NCI-H82 (cell line): ENCODE measurements around the gene ITGAX.

Experiments used
- DNase-seq: peaks from one replicate; lab custom pipeline; 2025; lab: John Stamatoyannopoulos, UW

Gene ITGAX

DNA sequence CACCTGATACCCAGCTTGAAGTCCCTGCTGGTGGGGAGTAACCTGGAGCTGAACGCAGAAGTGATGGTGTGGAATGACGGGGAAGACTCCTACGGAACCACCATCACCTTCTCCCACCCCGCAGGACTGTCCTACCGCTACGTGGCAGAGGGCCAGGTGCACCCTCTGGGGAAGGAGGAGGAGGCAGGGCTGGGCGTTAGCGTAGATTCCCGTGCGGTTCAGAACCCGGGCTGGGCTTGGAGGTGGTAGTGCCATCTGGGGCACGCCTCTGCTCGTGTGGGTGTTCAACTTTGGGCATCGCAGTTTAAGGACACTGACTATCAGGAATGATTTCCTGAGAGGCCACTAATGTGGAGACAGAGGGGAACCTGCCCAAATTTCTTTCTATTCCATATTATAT, 18.3 kb downstream of the ITGAX start:
- no peak for DNase-seq

DNA sequence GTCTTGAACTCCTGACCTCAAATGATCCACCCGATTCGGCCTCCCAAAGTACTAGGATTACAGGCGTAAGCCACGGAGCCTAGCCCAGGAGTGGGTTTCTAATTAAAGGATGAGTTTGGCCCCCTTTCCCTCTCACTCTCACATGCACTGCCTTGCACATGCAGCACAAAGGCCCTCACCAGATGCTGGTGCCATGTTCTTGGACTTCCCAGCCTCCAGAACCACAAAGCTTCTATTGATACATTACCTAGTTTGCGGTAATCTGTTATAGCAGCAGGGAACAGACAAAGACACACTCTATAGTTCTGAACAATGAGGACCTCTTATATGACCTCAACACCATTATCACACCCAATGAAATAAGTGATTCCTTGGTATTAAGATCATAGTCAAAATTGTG, 20.3 kb downstream of the ITGAX start:
- DNase-seq = no peak

DNA sequence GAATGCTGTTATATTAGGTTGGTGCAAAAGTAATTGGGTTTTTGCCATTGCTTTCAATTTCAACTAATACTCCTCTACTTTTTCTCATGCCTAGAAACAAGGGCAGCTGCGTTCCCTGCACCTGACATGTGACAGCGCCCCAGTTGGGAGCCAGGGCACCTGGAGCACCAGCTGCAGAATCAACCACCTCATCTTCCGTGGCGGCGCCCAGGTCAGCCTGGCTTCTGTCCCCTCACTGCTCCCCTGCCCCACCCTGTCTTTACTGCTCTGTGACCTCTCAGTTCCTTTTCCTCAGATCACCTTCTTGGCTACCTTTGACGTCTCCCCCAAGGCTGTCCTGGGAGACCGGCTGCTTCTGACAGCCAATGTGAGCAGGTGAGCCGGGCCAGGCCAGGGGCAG, 21.7 kb downstream of the ITGAX start:
- no peak for DNase-seq

DNA sequence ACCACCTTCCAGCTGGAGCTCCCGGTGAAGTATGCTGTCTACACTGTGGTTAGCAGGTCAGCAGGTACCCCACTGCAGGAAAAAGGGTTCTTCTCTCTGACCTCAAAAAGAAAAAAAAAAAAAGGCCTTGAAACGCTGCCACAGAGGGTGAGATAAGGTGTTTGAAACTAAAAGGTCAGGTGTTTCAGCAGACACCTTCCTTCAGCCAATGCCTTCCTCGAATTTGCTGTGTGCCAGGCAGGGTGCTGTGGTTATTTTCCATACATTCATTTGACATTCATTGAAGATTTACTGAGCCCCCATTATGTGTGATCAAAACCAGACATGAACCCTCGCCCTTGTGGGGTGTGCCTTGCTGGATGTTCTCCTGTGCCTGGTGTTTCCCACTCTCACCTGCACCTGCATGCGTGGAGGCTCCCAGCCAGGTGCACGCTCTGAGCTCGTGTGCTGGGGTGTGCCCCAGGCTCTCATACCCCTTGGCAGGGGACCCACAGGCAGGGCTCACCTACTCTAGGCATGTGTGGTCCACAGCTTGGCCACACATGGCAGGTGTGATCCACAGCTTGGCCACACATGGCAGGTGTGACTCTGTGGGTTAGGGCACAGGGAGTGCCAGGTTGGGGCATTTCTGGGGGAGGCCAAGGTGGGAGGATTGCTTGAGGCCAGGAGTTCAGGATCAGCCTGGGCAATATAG, 22.4 kb downstream of the ITGAX start:
- DNase-seq = no peak

DNA sequence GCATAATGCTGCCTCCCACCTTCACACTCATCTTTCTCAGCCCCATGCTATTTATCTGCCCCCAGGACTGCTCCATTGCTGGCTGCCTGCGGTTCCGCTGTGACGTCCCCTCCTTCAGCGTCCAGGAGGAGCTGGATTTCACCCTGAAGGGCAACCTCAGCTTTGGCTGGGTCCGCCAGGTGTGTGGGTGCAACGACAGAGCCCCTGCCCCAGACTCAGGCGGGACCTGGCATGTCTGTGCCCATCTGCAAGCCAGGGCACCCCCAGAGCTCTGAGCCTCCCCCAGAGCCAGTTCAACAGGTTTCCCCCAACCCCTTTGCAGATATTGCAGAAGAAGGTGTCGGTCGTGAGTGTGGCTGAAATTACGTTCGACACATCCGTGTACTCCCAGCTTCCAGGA, 25.2 kb downstream of the ITGAX start:
- no peak for DNase-seq

DNA sequence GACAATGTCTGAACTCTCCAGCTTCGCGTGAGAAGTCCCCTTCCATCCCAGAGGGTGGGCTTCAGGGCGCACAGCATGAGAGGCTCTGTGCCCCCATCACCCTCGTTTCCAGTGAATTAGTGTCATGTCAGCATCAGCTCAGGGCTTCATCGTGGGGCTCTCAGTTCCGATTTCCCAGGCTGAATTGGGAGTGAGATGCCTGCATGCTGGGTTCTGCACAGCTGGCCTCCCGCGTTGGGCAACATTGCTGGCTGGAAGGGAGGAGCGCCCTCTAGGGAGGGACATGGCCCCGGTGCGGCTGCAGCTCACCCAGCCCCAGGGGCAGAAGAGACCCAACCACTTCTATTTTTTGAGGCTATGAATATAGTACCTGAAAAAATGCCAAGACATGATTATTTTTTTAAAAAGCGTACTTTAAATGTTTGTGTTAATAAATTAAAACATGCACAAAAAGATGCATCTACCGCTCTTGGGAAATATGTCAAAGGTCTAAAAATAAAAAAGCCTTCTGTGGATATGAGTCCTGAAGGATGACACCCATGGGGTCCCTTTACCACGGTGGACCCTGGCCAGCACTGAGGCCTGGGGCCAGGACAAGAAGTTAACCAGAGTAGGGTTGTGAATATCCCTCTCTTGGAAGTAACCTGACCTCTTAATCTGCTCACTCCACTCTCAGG, 27.6 kb downstream of the ITGAX start:
- DNase-seq = peak; percentile 46

DNA sequence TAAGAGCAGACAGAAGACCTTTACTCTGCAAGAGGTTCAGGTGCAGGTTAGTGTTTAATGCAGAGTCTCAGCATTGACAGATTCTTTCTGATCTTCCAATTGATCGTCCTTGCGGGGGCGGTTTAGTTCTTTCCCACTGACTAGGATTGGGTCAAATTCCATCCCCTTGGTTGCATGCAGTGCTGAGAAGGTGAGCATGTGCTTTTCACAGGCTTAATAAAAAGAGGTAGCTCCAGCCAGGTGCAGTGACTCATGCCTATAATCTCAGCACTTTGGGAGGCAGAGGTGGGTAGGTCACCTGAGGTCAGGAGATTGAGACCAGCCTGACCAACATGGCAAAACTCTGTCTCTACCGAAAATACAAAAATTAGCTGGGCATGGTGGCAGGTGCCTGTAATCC, 30.7 kb downstream of the ITGAX start:
- no peak for DNase-seq

DNA sequence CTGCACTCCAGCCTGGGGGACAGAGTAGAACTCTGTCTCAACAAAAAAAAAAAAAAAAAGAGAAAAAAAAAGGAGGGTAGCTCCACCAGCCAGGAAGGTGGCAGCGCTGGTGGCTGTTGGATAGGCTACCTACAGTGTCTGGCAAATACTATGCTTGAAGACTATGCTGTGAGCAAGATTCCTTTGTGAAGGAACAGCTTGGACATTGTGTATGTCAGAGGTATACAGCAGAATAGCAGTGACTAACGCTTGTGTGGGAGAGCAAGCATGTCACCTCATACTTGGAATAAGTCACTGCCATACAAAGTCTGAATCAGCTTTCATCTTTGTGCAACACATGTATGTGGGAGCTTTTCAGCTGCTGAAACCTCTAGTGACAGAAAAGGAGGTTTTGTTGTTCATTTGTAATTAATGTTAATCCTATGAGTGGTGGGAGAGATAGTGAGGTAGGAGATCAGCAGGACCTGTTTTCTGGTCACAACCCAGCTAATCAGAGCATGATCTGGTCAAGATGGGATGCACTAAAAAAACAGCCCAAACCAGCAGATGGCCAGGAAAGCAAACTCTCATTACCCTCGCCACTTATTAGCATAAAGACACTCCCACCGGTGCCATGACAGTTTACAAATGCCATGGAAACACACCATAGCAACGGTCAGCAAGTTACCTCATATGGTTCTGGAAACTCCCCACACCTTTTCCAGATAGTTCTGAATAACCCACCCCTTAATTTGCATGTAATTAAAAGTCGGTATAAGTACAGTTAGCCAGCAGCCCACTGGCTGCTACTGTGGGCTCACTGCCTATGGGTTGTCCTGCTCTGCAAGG, 31.4 kb downstream of the ITGAX start:
- DNase-seq = no peak

DNA sequence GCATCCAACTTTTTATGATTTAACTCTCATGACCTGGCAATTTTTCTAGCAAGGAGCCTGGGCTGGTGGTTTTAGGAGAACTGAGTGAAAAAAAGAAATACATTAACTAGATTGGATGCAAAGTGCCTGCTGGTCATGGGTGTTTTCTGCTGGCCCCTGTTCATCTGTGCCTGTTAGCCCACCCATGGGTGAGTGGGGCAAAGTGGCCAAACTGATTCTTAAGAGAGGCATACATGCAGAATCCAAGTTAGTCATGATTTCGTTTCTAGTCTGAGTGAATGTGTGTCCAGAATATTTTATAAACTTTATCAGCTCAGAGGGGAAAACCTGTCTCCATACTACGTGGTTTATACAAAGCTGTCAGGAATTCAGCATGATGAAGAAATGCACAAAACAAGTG, 33.6 kb downstream of the ITGAX start:
- DNase-seq = no peak

DNA sequence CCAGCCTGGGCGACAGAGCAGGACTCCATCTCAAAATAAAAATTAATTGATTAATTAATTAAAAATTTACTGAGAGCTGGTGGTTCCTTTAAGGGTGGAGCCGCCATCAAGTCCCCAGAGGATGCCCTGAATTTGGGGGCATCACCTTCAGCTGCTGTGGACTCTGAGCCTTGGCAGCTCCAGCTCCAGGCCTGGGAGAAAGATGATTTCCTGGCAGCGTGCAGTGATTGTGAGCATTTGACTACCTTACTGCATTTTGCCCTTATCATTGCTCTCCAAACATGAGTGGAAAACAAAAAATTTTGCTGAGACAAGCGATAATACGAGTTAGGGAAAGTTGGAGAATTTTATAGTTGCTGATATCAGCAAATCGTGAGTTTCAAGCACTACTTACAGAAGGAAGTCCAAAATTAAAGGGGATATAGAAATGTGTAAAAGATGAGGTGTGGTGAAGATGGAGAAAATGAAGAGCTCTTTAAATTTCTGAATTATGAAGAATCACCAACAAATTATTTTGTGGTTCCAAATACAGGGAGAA, 35.6 kb downstream of the ITGAX start:
- no peak for DNase-seq

DNA sequence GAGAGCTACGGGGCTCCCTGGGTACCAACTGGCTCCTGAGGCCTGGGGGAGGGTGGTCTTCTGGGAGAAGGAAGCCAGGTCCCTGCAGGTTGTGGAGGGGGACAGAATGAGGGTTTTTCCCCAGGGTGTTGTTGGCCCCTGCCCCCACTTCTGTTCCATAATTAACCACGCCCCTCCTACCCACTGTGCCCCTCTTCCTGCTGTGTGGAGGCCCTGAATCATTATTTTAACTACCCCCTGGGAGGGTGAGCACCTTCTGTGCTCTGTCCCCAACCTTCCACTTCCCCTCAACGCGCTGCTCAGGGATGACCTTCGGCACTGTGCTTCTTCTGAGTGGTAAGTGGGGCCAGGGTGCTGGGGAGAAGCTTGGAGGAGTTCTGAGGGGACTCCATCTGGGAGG, 38.1 kb downstream of the ITGAX start, which contains the start of gene ITGAD:
ITGAD (plus strand) TSS at position 280 of the 400 bp plus-strand sequence; CDS start at position 306, 26 bp downstream.
- no peak for DNase-seq

DNA sequence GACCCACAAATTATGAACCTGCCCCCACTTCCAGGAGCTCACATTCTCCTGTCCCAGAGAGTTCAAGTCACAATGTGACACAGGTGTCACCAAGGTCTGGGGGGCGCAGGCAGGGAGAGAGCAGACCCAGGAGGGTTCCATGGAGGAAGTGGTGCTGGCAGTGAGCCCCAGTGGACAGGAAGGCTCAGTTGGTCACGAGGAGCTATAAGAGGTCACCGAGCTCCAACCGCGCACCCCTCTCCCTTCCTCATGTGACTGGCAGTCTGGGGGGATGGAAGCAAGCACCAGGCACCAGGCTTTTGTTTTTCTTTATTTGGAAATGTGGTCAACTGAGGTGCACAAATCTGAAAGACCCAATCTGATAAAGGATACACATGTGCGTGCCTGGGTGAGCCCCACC, 40.7 kb downstream of the ITGAX start:
- no peak for DNase-seq

DNA sequence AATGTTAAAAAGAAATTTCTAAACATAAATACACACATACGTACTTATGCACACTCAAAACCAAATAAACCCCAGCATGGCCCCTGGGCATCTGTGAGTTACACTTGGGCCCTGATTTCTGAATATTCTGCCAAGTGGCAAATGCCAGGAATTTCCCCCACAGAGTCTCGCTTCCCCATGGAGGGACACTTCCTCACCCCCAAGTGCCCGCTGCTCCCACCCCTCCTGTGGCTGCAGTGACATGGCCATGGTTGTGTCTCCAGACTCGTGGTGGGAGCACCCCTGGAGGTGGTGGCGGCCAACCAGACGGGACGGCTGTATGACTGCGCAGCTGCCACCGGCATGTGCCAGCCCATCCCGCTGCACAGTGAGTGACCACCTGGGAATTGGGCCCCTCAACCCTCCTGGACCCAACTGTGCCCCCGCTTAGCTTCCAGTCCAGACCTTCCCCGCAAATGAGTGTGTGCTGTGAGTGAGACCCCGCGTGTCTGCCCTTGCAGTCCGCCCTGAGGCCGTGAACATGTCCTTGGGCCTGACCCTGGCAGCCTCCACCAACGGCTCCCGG, 42.2 kb downstream of the ITGAX start:
- no peak for DNase-seq

DNA sequence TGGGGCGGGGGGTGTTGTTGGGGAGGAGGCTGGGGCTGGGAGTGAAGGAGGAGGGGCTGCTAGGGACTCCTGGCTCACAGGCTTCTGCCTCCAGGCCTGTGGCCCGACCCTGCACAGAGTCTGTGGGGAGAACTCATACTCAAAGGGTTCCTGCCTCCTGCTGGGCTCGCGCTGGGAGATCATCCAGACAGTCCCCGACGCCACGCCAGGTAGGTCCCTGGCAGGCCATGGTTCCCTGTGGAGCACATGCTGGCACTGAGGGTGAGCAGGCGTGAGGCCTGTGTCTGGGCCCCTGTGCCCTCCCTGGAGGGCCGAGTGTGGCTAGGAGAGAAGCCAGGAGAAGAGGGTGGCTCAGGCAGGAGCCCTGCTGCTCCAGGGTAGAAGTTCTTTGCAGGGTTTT, 42.7 kb downstream of the ITGAX start:
- no peak for DNase-seq

DNA sequence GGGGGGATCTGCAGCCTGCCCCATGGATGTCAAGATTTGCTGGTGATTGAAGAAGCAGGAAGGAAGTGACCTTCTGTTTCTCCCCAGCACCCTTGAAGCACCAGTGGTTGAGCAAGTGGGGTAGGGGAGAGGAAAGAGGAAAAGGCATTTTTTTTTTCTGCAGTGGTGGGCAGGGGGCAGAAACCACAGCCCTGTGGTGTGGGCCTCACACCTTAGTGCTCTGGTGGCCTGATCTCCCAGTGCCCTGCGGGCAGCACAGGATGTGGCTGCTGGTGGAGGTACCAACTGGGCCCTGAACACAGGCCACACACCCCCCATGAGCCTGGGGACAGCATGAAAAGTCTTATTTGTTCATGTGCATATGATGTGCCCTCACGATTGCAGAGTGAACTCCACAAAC, 45.2 kb downstream of the ITGAX start:
- DNase-seq = no peak

DNA sequence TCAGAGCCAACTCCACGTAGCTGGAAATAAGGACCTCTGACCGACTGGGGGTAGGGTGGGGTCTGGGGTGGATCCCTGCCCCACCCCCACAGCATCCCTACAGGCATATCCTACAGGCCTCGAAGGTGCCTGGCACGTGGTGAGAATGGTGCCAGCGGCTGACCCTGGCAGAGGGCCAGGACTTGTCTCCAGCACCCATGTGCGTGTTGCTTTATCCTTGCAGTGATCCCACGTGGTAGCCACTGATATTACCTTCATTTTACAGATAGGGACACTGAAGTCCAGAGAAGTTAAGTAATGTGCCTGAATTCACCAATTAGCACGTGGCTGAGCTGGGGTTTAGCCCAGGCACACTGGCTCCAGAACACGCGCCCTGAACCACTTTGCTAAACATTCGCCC, 46.5 kb downstream of the ITGAX start:
- DNase-seq = no peak

DNA sequence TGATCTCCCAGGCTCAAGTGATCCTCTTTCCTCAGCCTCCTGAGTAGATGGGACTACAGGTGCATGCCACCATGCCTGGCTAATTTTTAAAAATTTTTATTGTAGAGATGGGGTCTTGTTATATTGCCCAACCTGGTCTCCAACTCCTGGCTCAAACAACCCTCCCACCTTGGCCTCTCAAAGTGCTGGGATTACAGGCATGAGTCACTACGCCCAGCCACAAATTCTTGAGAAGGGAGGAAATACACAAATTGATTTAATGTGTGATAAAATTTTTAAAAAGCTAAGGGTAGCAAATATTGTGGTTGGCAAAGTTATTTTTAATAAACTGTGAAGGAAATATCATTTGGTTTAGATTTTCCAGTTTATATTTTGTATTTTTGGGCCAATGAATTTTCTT, 47.7 kb downstream of the ITGAX start:
- no peak for DNase-seq

DNA sequence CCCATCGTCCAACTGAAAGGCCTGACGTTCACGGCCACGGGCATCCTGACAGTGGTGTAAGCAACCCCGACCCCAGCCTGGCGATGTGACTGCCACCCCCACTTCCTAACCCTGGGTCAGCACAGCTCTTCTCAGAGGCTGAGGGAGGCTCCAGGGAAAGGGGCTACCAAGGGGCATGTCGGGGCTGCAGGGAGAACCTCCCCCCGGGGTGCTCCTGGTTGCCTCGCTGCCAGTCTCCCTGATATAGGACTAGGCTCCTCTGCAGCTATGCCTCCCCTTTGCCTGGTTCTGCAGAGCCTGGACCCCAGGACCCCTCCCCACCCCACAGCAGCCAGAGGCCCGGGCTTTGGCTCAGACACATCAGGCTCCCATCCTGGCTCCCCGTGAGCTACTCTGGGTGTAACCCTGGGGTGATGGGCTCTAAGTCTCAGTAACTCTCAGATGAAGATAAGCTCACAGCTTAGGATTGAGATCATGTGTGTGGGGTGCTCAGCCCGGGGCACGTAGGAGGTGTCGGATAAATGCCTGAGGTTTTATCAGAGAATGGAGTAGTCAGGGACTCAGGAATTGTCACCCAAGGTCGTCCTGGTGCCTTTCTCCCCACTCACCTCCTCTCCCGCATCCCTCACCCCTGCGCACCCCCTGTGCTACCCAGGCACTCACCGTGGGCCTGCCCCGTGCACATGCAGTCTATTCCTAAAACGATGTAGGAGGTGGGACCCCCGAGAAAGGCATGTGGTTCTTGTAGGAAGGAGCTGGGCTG, 48.8 kb downstream of the ITGAX start:
- no peak for DNase-seq

DNA sequence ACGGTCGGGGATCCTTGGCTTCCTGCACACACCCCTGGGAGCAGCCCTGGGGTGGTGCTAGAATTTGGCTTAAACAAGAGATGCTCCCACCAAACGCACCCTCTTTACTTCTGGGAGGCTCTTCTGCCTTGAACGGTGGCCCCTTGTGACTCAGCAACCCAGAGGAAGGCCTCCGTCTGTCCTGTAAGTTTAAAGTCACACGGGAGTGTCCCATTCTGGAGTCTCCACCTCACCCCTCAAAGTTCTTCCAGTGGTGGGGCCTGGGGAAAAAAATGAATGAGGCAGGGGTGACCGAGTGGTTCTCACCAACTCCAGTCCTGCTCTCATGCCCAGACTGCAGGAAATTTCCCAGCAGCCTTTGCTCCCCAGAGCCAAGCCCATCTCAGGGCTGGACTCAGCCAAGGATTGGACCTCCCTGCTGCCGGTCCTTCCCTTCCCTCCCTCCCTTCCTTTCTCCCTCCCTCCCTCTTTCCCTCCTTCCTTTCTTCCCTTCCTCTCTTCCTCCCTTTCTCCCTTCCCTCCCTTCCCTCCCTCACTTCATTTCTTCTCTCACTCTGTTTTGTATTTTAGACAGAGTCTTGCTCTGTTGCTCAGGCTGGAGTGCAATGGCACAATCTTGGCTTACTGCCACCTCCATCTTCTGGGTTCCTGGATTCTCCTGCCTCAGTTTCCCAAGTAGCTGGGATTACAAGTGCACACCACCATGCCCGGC, 49.5 kb downstream of the ITGAX start:
- peak; percentile 9 for DNase-seq

DNA sequence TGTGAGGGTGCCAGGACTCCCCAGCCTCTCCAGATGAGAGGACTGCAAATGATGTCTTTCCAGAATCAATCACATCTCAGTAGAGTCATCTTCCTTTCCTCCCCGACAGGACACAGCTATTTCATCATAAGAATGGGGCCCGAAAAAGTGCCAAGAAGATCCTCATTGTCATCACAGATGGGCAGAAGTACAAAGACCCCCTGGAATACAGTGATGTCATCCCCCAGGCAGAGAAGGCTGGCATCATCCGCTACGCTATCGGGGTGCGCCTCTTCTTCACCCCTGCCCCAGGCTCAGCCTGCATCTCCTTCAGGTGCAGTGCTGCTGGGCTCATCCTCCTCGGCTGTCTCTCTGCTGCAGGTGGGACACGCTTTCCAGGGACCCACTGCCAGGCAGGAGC, 52.4 kb downstream of the ITGAX start:
- DNase-seq = no peak

DNA sequence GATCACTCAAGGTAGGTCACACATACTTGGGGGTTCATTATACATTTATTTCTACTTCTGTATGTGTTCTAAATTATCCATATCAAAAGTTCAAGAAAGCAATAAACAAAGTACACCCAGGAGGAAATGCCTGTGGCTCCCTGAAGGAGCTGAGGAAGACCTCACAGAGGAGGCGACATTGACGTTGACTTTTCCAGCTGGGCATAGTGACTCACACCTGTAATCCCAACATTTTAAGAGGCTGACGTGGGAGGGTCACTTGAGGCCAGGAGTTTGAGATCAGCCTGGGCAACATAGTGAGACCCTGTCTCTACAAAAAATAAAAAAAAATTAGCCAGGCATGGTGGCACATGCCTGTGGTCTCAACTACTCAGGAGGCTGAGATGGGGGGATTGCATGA, 54.5 kb downstream of the ITGAX start:
- DNase-seq = no peak
